GM19035 (cell line): ENCODE results near the gene VMP1.

ENCODE experiments used
- ATAC-seq: cut with Tn5 transposase; IDR thresholded peaks from one replicate; pipeline ENCODE4 v1.9.1; 2021; ENCODE audit not compliant: unreplicated experiment

Gene VMP1

DNA sequence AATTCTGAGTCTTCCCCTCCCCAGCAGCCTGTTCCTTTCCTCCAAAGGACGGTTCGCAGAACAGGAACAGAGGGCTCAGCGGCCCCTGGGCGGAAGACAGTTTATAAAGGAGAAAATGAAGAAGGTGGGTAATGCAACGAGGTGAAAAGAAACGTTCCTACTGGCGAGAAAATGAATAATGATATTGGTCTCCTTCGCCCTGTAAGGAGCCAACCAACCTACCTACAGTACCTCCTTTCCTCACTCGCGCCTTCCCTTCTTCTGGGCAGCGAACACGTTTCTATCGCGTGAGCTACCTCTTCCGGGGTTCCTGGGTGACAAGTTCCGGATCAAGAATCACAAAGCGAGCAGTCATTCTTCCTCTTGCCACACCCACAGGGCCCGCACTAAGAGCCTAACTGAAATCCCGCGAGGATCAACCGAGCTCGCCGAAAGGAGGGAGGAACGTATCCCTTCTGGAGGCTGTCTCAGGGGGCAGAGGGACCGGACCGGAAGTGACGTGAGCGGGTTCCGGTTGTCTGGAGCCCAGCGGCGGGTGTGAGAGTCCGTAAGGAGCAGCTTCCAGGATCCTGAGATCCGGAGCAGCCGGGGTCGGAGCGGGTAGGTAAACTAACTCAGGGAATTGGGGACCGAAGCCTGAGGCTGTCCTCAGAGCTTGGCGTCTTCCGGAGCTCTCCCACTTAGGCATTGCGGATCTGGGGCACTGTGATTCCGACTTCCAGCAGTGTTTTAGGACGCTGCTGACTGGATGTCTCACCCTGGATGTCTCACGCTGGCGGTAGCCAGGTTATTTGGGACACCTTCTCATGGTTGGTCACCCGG, at the start of gene VMP1, which contains the start of gene PTRH2:
TSS of gene VMP1 (plus strand) at position 506 of the 822 bp plus-strand sequence. CDS start 23,793 bp downstream, outside the sequence.
TSS of gene PTRH2 (minus strand) at position 282 of the 822 bp plus-strand sequence. CDS start 9,452 bp downstream, outside the sequence.
- ATAC-seq = peak; percentile 95

GRCh38 chr17:59666235-59666634, 41.2 kb upstream of the VMP1 start:
- ATAC-seq = no peak

- no peak for ATAC-seq
Observed at GRCh38 chr17:59668816-59669215, 38.6 kb upstream of the VMP1 start.

- ATAC-seq = no peak
Observed at GRCh38 chr17:59669411-59669810, 38.0 kb upstream of the VMP1 start.

DNA sequence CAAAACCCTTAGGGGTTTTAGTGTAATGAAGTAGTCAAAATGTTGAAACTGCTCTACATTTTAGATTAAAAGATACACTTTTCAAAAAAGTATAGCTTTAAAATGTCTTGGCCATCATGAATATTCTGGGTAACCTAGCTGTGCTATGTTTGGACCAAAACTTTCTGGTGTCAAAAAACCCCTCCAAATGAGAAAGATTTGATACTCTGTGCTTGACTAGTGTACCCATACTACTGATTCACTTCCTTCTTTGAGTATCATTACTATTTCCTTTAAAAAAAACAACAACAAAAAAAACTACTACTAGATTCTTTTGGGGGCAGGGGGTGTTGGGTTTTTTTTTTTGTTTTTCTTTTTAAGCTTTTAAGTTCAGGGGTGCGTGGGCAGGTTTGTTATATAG, 37.5 kb upstream of the VMP1 start:
- ATAC-seq = no peak

DNA sequence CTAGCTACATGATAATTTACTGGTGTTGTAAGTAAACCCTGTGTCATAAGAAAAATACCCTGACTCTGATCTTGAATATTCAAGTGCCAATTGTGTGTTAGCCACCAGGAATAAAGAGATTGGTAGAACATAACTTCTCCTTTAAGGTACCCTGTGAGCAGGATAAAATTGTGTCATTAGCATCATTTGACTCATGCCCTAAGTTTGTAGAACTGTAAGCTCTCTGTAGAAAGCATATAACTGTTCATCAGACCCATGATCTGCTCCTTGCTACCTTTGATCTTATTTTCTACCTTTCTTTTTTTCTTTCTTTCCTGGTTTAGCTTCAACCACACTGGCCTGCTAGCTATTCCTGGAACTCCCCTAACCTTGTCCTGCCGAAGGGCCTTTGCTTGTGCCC, 36.1 kb upstream of the VMP1 start:
- ATAC-seq = no peak

DNA sequence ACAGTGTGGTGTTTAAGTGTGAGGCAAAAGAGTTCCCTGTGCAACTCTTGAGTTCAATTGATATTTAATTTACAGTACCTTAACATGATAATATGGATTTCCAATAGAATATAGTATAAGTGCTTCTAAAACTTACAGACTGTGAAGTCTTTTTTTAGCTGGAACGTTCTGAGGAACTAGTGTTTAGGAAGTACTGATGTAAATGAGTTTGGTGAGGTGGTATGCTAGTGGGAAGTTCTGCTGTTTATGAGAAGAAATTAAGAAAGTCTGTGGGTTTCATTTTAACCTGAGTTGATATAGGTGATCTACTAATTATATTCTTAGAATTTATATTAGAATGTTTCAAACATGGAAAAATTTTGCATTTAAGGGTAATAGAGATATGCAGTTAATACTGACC, 32.2 kb upstream of the VMP1 start:
- no peak for ATAC-seq

DNA sequence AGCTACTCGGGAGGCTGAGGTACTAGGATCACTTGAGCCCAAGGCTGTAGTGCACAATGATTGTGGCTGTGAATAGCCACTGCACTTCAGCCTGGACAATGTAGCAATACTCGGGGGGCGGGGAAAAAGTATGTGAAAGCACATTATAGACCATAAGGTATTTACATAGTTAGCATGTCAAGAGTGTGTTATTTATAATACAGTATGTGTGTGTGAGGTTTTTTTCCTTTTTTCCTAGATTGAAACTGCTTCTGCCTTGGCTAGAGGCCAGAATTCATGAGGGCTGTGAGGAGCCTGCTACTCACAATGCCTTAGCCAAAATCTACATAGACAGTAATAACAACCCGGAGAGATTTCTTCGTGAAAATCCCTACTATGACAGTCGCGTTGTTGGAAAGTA, 30.7 kb upstream of the VMP1 start:
- no peak for ATAC-seq

- no peak for ATAC-seq
Observed at GRCh38 chr17:59678918-59679317, 28.5 kb upstream of the VMP1 start.

- ATAC-seq = no peak
Observed at GRCh38 chr17:59680314-59680713, 27.1 kb upstream of the VMP1 start.

DNA sequence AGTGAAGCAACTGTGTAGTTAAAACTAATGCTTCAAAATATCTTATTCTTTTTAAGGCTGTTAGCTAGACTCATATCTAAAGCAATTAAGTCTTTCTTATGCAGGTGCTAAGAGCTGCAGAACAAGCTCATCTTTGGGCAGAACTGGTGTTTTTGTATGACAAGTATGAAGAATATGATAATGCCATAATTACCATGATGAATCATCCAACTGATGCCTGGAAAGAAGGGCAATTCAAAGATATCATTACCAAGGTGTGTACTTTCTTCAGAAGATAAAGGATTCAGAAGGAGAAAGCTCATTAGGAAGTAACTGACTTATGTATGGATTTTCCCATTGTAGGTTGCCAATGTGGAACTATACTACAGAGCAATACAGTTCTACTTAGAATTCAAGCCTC, 24.2 kb upstream of the VMP1 start:
- no peak for ATAC-seq

DNA sequence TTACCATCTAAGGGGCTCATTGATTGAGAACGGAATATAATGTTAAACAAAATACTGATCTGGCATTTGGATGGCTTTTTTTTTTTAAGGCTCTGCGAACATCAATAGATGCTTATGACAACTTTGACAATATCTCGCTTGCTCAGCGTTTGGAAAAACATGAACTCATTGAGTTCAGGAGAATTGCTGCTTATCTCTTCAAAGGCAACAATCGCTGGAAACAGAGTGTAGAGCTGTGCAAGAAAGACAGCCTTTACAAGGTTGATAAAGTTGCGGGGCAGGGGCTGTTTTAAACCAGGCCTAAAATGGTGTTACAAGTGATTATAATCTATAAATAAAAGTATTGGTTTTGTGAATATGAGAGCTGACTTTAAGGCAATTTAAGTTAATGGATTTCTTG, 22.5 kb upstream of the VMP1 start:
- ATAC-seq = no peak

DNA sequence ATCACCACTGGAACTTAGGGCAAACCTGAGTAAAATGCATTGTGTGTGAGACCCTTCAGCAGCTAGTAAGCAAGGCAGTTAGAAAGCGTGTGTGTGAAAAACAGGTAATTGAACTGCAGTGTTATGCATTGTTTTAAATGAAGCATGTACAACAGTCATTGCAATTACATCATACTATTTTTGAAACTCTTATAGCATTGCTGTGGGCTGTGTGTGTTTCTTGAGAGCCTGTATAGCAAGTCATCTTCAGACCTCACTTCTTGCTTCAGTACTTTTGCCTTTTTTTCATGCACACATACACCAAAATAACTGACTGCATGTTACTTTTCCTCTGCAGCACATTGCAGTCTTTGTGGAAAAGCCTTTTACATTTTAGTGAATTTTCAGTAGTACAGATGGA, 19.4 kb upstream of the VMP1 start:
- ATAC-seq = no peak

DNA sequence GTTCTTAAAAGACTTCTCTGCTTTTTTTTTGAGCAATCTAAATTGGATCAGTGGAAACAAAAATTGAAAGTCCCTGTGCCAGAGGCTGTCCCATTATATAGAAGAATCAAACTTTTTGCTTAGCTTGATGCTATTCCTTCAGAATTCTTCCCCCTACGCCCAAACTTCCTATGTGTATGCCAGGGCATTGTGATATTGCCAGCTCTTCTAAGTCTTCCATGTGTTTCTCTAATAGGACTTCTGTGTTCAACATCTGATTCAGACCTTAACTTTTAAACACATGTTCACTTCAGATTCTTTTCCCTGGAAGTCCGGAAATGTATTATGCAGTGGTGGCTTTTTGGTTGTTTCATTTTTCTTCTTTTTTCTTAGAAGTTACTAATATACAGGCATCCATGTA, 19.0 kb upstream of the VMP1 start:
- no peak for ATAC-seq

- ATAC-seq = no peak
Observed at GRCh38 chr17:59693582-59693981, 13.9 kb upstream of the VMP1 start.

DNA sequence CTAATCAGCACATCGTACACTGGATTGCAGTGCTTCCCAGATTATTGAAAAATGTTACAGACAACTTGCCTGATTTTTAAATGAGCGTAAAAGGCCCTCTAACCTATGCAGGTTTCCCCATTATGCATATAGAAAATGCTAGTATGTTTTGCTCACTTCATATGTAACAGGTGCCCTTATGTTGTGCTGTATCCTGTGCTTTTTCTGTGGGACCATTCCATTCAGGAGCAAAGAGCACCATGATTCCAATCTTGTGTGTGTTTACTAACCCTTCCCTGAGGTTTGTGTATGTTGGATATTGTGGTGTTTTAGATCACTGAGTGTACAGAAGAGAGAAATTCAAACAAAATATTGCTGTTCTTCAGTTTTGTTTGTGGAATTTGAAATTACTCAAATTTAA, 13.1 kb upstream of the VMP1 start:
- ATAC-seq = no peak

DNA sequence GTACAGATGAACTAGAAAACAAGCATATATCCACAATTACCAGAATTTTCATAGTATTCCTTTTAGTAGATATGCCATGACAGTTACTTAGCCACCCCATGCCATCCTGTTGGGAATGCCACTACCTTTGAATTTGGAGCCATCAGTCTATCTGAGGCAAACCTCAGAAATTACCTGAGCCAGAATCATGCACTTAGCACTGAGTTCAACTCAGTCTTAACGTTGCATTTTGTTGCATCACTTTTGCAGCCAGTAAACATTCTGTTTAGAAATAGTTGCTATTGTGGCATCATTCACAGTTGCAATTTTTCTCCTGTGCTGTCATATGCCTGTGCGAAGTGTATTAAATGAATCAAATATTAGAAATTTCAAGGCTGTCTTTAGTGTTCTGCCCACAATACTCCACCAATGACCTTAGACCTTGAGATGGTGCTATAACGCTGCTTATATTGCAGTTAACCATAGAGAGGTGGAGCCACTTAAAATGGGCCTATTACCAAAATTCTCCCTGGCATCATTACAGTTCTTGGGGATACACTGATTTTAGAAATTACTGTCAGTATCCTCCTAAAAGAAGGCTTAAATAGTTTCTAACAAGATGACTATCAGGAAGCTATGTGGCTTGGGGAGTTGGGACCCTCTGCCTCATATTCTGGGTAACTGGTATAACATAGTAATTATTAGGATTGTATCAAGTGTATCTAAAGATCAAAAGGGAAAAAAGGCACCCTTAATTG, 11.3 kb upstream of the VMP1 start:
- no peak for ATAC-seq

- no peak for ATAC-seq
Observed at GRCh38 chr17:59696682-59697277, 10.7 kb upstream of the VMP1 start.

DNA sequence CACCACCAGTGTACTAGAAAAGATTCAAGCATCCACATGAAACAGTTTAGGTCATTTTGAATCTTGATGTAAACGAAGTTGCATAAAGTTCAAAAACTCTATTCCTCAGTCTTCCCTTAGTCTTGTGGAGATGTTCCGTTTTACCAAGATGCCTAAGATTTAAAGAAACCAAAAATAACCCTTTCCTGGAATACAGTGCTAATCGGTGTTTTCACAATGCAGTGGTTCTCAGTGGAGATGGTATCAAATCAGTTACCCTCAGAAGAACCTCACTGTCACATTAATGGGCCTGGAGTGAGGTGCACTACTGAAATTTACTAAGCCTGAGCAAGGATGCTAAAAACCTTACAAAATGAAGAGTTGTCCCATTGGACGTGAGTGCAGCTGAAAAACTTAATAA, 9.3 kb upstream of the VMP1 start:
- ATAC-seq = no peak

DNA sequence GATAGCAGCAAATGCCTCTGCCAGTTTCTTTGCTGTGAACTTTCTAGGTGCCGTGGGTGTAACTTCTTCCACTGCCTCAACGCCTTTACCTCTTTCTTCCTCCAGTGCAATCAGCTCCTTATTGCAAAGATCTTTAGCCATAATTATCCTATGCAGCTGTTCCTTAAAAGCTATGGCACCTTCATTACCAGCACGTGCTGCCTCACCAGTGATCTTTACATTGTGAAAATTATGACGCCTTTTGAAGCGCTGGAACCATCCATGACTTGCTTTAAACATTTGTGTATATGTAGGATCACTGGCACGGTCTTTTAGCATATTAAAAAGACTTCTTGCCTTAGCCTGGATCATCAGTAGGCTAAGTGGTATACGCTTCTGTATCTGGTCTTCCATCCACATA, 8.2 kb upstream of the VMP1 start:
- ATAC-seq = no peak

GRCh38 chr17:59699786-59700185, 7.7 kb upstream of the VMP1 start:
- ATAC-seq = no peak

- no peak for ATAC-seq
Observed at GRCh38 chr17:59702304-59702703, 5.2 kb upstream of the VMP1 start.
